HEK293 (cell line): Measurements from ENCODE around the gene GDPGP1.
A peak's percentile ranks its signal among the peaks of the same experiment; 100 is the strongest.

Experiments
- BCL11B ChIP-seq: fragments of 450-650 bp; formaldehyde crosslinking; IDR thresholded peaks from 2 replicates; pipeline ENCODE4 v1.5.1; 2016; ENCODE audit warnings: low read depth, missing biosample characterization, missing genetic modification characterization
- GLIS1 ChIP-seq: fragments of 450-650 bp; formaldehyde crosslinking; IDR thresholded peaks from 2 replicates; pipeline ENCODE4 v1.5.1; 2016; ENCODE audit warnings: missing biosample characterization, missing genetic modification characterization
- YY2 ChIP-seq: fragments of 450-650 bp; formaldehyde crosslinking; IDR thresholded peaks from 2 replicates; pipeline ENCODE4 v1.5.1; 2016; ENCODE audit warnings: missing biosample characterization, missing genetic modification characterization
- ZBTB21 ChIP-seq: fragments of 450-650 bp; formaldehyde crosslinking; IDR thresholded peaks from 2 replicates; pipeline ENCODE4 v1.5.1; 2017; ENCODE audit warnings: missing biosample characterization, missing genetic modification characterization
- ZBTB8A ChIP-seq: fragments of 450-650 bp; formaldehyde crosslinking; IDR thresholded peaks from 2 replicates; pipeline ENCODE4 v1.5.1; 2016; ENCODE audit warnings: missing biosample characterization, missing genetic modification characterization
- ZNF132 ChIP-seq: fragments of 450-650 bp; formaldehyde crosslinking; IDR thresholded peaks from 2 replicates; pipeline ENCODE4 v1.5.1; 2017; ENCODE audit warnings: missing biosample characterization, missing genetic modification characterization, borderline replicate concordance
- ZNF24 ChIP-seq: fragments of 450-650 bp; formaldehyde crosslinking; IDR thresholded peaks from 2 replicates; pipeline ENCODE4 v1.5.1; 2016; ENCODE audit warnings: missing biosample characterization, missing genetic modification characterization
- ZNF324 ChIP-seq: fragments of 450-650 bp; formaldehyde crosslinking; IDR thresholded peaks from 2 replicates; pipeline ENCODE4 v1.5.1; 2016; ENCODE audit warnings: missing biosample characterization, missing genetic modification characterization
- ZNF548 ChIP-seq: fragments of 450-650 bp; formaldehyde crosslinking; IDR thresholded peaks from 2 replicates; pipeline ENCODE4 v1.5.1; 2016; ENCODE audit warnings: missing biosample characterization, missing genetic modification characterization
- ZNF561 ChIP-seq: fragments of 450-650 bp; IDR thresholded peaks from 2 replicates; pipeline ENCODE4 v1.5.1; 2018; ENCODE audit warnings: missing biosample characterization, missing genetic modification characterization, borderline replicate concordance
- ZNF596 ChIP-seq: fragments of 450-650 bp; IDR thresholded peaks from 2 replicates; pipeline ENCODE4 v1.5.0; 2018; ENCODE audit warnings: missing biosample characterization, mild to moderate bottlenecking, missing genetic modification characterization, moderate library complexity
- ZNF707 ChIP-seq: fragments of 450-650 bp; formaldehyde crosslinking; IDR thresholded peaks from 2 replicates; pipeline ENCODE4 v1.5.1; 2016; ENCODE audit warnings: missing biosample characterization, missing genetic modification characterization
- TF ChIP-seq, protein P1 (sequence below): fragments of 450-650 bp; formaldehyde crosslinking; IDR thresholded peaks from 2 replicates; pipeline ENCODE4 v1.5.1; 2016; ENCODE audit warnings: missing biosample characterization, missing genetic modification characterization
- TF ChIP-seq, protein P2 (sequence below): fragments of 450-650 bp; formaldehyde crosslinking; IDR thresholded peaks from 2 replicates; pipeline ENCODE4 v1.5.1; 2017; ENCODE audit warnings: missing biosample characterization, missing genetic modification characterization
- TF ChIP-seq, protein P3 (sequence below): fragments of 450-650 bp; formaldehyde crosslinking; IDR thresholded peaks from 2 replicates; pipeline ENCODE4 v1.5.1; 2016; ENCODE audit warnings: missing biosample characterization, missing genetic modification characterization
- TF ChIP-seq, protein P4 (sequence below): fragments of 450-650 bp; formaldehyde crosslinking; IDR thresholded peaks from 2 replicates; pipeline ENCODE4 v1.5.1; 2016; ENCODE audit warnings: missing biosample characterization, missing genetic modification characterization
- TF ChIP-seq, protein P5 (sequence below): fragments of 450-650 bp; formaldehyde crosslinking; IDR thresholded peaks from 2 replicates; pipeline ENCODE4 v1.5.1; 2016; ENCODE audit warnings: missing biosample characterization, missing genetic modification characterization
- TF ChIP-seq, protein P6 (sequence below): fragments of 450-650 bp; formaldehyde crosslinking; IDR thresholded peaks from 2 replicates; pipeline ENCODE4 v1.5.1; 2016; ENCODE audit warnings: missing biosample characterization, missing genetic modification characterization, borderline replicate concordance
- TF ChIP-seq, protein P7 (sequence below): fragments of 450-650 bp; formaldehyde crosslinking; IDR thresholded peaks from 2 replicates; pipeline ENCODE4 v1.5.1; 2016; ENCODE audit warnings: missing biosample characterization, missing genetic modification characterization
- TF ChIP-seq, protein P8 (sequence below): fragments of 450-650 bp; formaldehyde crosslinking; IDR thresholded peaks from 2 replicates; pipeline ENCODE4 v1.5.1; 2016; ENCODE audit warnings: missing biosample characterization, missing genetic modification characterization

Gene GDPGP1

DNA sequence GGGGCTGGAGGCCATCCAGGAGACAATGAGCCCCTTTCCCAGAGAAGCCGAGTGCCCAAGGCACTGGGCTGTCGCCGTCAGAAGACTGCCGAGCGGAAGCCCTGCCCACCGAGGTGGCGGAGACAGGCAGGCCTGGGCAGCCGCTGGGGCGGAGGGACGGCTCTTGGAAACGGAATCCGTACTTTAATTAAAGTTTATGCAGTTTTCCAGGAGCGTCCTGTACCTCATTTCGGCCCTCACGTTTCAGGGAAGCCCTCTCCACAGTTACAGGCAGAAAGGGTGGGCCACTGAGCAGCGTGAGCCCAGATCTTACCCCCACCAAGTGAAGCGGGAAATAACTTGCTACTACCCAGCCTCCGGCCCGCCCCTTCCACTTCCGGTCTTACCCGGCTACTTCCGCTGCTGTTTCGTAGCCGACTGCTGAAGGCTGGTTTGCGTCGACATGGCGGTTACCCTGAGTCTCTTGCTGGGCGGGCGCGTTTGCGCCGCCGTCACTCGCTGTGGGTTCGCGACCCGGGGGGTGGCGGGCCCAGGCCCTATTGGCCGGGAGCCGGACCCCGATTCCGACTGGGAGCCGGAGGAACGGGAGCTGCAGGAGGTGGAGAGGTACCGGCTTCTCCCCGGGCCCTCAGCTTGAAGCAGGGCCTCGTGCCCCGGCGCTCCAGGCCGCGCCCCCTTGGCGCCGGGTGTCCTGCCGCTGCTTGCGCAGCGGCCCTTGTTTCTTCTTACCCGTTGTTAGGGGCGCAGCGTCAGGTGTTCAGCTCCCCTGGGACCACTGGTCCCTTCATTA, 31.5 kb downstream of the GDPGP1 start, which contains the start of gene NGRN (continued):
- TF ChIP-seq, protein P1, sequence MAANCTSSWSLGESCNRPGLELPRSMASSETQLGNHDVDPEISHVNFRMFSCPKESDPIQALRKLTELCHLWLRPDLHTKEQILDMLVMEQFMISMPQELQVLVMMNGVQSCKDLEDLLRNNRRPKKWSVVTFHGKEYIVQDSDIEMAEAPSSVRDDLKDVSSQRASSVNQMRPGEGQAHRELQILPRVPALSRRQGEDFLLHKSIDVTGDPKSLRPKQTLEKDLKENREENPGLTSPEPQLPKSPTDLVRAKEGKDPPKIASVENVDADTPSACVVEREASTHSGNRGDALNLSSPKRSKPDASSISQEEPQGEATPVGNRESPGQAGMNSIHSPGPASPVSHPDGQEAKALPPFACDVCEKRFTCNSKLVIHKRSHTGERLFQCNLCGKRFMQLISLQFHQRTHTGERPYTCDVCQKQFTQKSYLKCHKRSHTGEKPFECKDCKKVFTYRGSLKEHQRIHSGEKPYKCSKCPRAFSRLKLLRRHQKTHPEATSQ, result no peak; the same call in 1 of the 2 replicates
- TF ChIP-seq ZNF707 (no peak), ZNF548 (no peak), ZNF596 (tag by site-specific recombination) (no peak), YY2 (peak; percentile 49), ZNF561 (tag by site-specific recombination) (peak; percentile 52; the same call in 1 of the 2 replicates), ZNF324 (peak; percentile 55), ZNF132 (tag by site-specific recombination) (no peak), BCL11B (tag by site-specific recombination) (no peak), ZBTB21 (tag by site-specific recombination) (peak; percentile 33), ZNF24 (tag by site-specific recombination) (0 out of 2 replicates have a peak, but pooled peaks have one; percentile 40), ZBTB8A (tag by site-specific recombination) (peak; percentile 81), GLIS1 (tag by site-specific recombination) (peak; percentile 84)
- TF ChIP-seq, protein P2, sequence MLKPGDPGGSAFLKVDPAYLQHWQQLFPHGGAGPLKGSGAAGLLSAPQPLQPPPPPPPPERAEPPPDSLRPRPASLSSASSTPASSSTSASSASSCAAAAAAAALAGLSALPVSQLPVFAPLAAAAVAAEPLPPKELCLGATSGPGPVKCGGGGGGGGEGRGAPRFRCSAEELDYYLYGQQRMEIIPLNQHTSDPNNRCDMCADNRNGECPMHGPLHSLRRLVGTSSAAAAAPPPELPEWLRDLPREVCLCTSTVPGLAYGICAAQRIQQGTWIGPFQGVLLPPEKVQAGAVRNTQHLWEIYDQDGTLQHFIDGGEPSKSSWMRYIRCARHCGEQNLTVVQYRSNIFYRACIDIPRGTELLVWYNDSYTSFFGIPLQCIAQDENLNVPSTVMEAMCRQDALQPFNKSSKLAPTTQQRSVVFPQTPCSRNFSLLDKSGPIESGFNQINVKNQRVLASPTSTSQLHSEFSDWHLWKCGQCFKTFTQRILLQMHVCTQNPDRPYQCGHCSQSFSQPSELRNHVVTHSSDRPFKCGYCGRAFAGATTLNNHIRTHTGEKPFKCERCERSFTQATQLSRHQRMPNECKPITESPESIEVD (tag by site-specific recombination), result no peak
- TF ChIP-seq, protein P3, sequence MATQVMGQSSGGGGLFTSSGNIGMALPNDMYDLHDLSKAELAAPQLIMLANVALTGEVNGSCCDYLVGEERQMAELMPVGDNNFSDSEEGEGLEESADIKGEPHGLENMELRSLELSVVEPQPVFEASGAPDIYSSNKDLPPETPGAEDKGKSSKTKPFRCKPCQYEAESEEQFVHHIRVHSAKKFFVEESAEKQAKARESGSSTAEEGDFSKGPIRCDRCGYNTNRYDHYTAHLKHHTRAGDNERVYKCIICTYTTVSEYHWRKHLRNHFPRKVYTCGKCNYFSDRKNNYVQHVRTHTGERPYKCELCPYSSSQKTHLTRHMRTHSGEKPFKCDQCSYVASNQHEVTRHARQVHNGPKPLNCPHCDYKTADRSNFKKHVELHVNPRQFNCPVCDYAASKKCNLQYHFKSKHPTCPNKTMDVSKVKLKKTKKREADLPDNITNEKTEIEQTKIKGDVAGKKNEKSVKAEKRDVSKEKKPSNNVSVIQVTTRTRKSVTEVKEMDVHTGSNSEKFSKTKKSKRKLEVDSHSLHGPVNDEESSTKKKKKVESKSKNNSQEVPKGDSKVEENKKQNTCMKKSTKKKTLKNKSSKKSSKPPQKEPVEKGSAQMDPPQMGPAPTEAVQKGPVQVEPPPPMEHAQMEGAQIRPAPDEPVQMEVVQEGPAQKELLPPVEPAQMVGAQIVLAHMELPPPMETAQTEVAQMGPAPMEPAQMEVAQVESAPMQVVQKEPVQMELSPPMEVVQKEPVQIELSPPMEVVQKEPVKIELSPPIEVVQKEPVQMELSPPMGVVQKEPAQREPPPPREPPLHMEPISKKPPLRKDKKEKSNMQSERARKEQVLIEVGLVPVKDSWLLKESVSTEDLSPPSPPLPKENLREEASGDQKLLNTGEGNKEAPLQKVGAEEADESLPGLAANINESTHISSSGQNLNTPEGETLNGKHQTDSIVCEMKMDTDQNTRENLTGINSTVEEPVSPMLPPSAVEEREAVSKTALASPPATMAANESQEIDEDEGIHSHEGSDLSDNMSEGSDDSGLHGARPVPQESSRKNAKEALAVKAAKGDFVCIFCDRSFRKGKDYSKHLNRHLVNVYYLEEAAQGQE, result 0 out of 2 replicates have a peak, but pooled peaks have one; percentile 16
- TF ChIP-seq, protein P4, sequence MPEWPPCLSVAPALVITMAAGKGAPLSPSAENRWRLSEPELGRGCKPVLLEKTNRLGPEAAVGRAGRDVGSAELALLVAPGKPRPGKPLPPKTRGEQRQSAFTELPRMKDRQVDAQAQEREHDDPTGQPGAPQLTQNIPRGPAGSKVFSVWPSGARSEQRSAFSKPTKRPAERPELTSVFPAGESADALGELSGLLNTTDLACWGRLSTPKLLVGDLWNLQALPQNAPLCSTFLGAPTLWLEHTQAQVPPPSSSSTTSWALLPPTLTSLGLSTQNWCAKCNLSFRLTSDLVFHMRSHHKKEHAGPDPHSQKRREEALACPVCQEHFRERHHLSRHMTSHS (tag by site-specific recombination), result no peak
- TF ChIP-seq, protein P5, sequence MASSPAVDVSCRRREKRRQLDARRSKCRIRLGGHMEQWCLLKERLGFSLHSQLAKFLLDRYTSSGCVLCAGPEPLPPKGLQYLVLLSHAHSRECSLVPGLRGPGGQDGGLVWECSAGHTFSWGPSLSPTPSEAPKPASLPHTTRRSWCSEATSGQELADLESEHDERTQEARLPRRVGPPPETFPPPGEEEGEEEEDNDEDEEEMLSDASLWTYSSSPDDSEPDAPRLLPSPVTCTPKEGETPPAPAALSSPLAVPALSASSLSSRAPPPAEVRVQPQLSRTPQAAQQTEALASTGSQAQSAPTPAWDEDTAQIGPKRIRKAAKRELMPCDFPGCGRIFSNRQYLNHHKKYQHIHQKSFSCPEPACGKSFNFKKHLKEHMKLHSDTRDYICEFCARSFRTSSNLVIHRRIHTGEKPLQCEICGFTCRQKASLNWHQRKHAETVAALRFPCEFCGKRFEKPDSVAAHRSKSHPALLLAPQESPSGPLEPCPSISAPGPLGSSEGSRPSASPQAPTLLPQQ, result peak; percentile 80
- TF ChIP-seq, protein P6, sequence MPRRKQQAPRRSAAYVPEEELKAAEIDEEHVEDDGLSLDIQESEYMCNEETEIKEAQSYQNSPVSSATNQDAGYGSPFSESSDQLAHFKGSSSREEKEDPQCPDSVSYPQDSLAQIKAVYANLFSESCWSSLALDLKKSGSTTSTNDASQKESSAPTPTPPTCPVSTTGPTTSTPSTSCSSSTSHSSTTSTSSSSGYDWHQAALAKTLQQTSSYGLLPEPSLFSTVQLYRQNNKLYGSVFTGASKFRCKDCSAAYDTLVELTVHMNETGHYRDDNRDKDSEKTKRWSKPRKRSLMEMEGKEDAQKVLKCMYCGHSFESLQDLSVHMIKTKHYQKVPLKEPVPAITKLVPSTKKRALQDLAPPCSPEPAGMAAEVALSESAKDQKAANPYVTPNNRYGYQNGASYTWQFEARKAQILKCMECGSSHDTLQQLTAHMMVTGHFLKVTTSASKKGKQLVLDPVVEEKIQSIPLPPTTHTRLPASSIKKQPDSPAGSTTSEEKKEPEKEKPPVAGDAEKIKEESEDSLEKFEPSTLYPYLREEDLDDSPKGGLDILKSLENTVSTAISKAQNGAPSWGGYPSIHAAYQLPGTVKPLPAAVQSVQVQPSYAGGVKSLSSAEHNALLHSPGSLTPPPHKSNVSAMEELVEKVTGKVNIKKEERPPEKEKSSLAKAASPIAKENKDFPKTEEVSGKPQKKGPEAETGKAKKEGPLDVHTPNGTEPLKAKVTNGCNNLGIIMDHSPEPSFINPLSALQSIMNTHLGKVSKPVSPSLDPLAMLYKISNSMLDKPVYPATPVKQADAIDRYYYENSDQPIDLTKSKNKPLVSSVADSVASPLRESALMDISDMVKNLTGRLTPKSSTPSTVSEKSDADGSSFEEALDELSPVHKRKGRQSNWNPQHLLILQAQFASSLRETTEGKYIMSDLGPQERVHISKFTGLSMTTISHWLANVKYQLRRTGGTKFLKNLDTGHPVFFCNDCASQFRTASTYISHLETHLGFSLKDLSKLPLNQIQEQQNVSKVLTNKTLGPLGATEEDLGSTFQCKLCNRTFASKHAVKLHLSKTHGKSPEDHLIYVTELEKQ (tag by site-specific recombination), result peak; percentile 4; the same call in 1 of the 2 replicates
- TF ChIP-seq, protein P7, sequence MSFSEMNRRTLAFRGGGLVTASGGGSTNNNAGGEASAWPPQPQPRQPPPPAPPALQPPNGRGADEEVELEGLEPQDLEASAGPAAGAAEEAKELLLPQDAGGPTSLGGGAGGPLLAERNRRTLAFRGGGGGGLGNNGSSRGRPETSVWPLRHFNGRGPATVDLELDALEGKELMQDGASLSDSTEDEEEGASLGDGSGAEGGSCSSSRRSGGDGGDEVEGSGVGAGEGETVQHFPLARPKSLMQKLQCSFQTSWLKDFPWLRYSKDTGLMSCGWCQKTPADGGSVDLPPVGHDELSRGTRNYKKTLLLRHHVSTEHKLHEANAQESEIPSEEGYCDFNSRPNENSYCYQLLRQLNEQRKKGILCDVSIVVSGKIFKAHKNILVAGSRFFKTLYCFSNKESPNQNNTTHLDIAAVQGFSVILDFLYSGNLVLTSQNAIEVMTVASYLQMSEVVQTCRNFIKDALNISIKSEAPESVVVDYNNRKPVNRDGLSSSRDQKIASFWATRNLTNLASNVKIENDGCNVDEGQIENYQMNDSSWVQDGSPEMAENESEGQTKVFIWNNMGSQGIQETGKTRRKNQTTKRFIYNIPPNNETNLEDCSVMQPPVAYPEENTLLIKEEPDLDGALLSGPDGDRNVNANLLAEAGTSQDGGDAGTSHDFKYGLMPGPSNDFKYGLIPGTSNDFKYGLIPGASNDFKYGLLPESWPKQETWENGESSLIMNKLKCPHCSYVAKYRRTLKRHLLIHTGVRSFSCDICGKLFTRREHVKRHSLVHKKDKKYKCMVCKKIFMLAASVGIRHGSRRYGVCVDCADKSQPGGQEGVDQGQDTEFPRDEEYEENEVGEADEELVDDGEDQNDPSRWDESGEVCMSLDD, result peak; percentile 47
- TF ChIP-seq, protein P8, sequence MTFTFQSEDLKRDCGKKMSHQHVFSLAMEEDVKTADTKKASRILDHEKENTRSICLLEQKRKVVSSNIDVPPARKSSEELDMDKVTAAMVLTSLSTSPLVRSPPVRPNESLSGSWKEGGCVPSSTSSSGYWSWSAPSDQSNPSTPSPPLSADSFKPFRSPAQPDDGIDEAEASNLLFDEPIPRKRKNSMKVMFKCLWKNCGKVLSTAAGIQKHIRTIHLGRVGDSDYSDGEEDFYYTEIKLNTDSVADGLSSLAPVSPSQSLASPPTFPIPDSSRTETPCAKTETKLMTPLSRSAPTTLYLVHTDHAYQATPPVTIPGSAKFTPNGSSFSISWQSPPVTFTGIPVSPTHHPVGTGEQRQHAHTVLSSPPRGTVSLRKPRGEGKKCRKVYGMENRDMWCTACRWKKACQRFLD (tag by site-specific recombination), result peak; percentile 81; the same call in 1 of the 2 replicates
